Small intestine (tissue), 7 donors: ENCODE data around the gene CAMK2G. TPM values are rescaled to one million over a fixed set of nuclear protein-coding genes. Genes with fewer than 3 reads are reported as not detected.
A peak's percentile ranks its signal among the peaks of the same experiment; 100 is the strongest.

ENCODE experiments used
- DNase-seq, 2 donors: peaks; one replicate each; pipeline versions ENCODE4 v3.0.0 to v3.0.0-alpha.2; 2013
- FAIRE-seq: peaks from 2 replicates; lab custom pipeline; 2012; peaks lifted over from hg19 to GRCh38; lab: Jason Lieb, UNC
- H3K27ac ChIP-seq, 3 donors: one replicate each; pipeline ENCODE4 v1.5.1; 2013; ENCODE audit warnings: low read length in 2 of 3, mild to moderate bottlenecking in 2 of 3, control low read depth in 1 of 3, inconsistent platforms in 1 of 3, low read depth in 1 of 3, moderate library complexity in 1 of 3
- H3K27me3 ChIP-seq, 3 donors: one replicate each; pipeline ENCODE4 v1.6.1; 2013; ENCODE audit warnings: low read length in 3 of 3, inconsistent platforms in 1 of 3; ENCODE audit not compliant: control insufficient read depth in 3 of 3, insufficient read depth in 3 of 3
- H3K36me3 ChIP-seq, 3 donors: one replicate each; pipeline ENCODE4 v1.6.1; 2013; ENCODE audit warnings: low read length in 3 of 3, inconsistent platforms in 1 of 3, low read depth in 1 of 3, mild to moderate bottlenecking in 1 of 3, moderate library complexity in 1 of 3; ENCODE audit not compliant: control insufficient read depth in 3 of 3, insufficient read depth in 2 of 3
- H3K4me1 ChIP-seq, 3 donors: one replicate each; pipeline ENCODE4 v1.6.1; 2013; ENCODE audit warnings: low read length in 2 of 3, inconsistent platforms in 1 of 3, low read depth in 1 of 3, mild to moderate bottlenecking in 1 of 3, moderate library complexity in 1 of 3; ENCODE audit not compliant: control insufficient read depth in 3 of 3, insufficient read depth in 2 of 3
- H3K4me3 ChIP-seq, 3 donors: one replicate each; pipeline ENCODE4 v1.5.1; 2013; ENCODE audit warnings: low read length in 3 of 3, control low read depth in 1 of 3, inconsistent platforms in 1 of 3, low read depth in 1 of 3, mild to moderate bottlenecking in 1 of 3, moderate library complexity in 1 of 3
- H3K9me3 ChIP-seq, 2 donors: one replicate each; pipeline ENCODE4 v1.6.1; 2013; ENCODE audit warnings: low read depth in 1 of 2, low read length in 1 of 2; ENCODE audit not compliant: control insufficient read depth in 2 of 2, insufficient read depth in 1 of 2
- WGBS, 3 donors: extraction: QIAGEN DNeasy Blood & Tissue Kit; methylation state at CpG; one replicate each; pipeline ENCODE4 v1.1.7; 2013; 5-methylcytosine and 5-hydroxymethylcytosine counted together
- polyA plus RNA-seq, 4 donors: library from polyadenylated mRNA; stranded (reverse) in 3 of 4; unstranded in 1 of 4; fragments of 200-250 nt in 3 of 4; fragments of 120-200 nt in 1 of 4; gene quantifications; one replicate each; pipeline versions ENCODE4 v1.2.1 to v1.2.3, GENCODE V29; 2013
- donor health status: healthy with polysubstance abuse.
- donor health status: control.
- donor health status: control.
- donor health status: Bipolar disorder and iron deficiency.
- donor health status: healthy.

CAMK2G gene
- polyA plus RNA-seq, 4 donors: 33.1 to 74.9 (median 46.8) TPM

GRCh38 chr10:73815719-73816030 is 58.7 kb downstream of the CAMK2G start:
- no peak overlapping the region for H3K27ac ChIP-seq
- FAIRE-seq: no peak
- H3K4me3 ChIP-seq: no peak overlapping the region
- H3K9me3 ChIP-seq: no peaks in the 10 kb centered on the region
- peaks cover 0 to under 1% (median 0%) of the 10 kb centered on the region in 3 donors for H3K4me1 ChIP-seq
- H3K27me3 ChIP-seq: no peaks in the 10 kb centered on the region
- peaks cover 4 to 62% (median 13%) of the 10 kb centered on the region in 3 donors for H3K36me3 ChIP-seq
- DNase-seq: no peak

GRCh38 chr10:73814896-73815718 is 59.2 kb downstream of the CAMK2G start:
- Histone ChIP-seq H3K4me1 (peaks cover 0 to 4% (median 0%) of the 10 kb centered on the region in 3 donors), H3K27ac (no peak overlapping the region), H3K27me3 (no peaks in the 10 kb centered on the region), H3K36me3 (peaks cover 4 to 62% (median 13%) of the 10 kb centered on the region in 3 donors), H3K4me3 (no peak overlapping the region), H3K9me3 (no peaks in the 10 kb centered on the region)
- DNase-seq (peak in 1 of 2 donors; percentile 17), FAIRE-seq (no peak)
- 84 to 86% (median 85%) methylated on average over 21 to 22 of the region's 22 CpGs for WGBS, 3 donors

- FAIRE-seq: no peak
Observed at GRCh38 chr10:73814276-73814895, 60.0 kb downstream of the CAMK2G start.

DNA sequence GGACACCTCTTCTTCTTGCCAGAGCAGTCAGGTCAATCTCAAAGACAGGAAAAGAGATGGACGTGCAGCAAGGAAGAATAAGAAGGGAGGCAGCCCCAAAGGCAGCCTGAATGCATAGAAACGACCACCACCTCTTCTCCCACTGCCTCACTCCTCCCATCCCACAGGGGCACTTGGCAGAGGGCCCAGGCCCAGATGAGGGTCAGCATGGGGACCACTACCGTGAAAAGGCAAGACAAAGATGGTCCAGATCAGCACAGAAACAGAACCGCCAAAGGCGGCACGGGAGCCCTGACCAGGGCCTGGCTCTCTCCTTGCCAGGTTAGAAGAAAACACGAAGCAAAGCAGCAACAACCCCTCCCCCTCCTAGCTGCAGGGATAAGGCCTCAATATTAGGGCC is 61.0 kb downstream of the CAMK2G start:
- Histone ChIP-seq H3K9me3 (no peaks in the 10 kb centered on the region), H3K4me3 (no peak overlapping the region), H3K27ac (no peak overlapping the region), H3K27me3 (no peaks in the 10 kb centered on the region), H3K36me3 (peaks cover 4 to 56% (median 12%) of the 10 kb centered on the region in 3 donors), H3K4me1 (peaks cover 0 to 4% (median 3%) of the 10 kb centered on the region in 3 donors)
- FAIRE-seq (no peak), DNase-seq (no peak)
- WGBS, 3 donors: 82 to 85% (median 83%) methylated on average over 7 of the region's 7 CpGs

More at GRCh38 chr10:73814276-73814895, 60.0 kb downstream of the CAMK2G start:
- no peaks in the 10 kb centered on the region for H3K27me3 ChIP-seq
- no peak overlapping the region for H3K4me3 ChIP-seq
- no peak overlapping the region for H3K27ac ChIP-seq
- H3K4me1 ChIP-seq: peaks cover 0 to 4% (median 3%) of the 10 kb centered on the region in 3 donors
- H3K9me3 ChIP-seq: no peaks in the 10 kb centered on the region
- no peak for DNase-seq
- WGBS, 3 donors: 87 to 90% (median 90%) methylated on average over 13 of the region's 13 CpGs
- H3K36me3 ChIP-seq: peaks cover 4 to 59% (median 13%) of the 10 kb centered on the region in 3 donors

DNA sequence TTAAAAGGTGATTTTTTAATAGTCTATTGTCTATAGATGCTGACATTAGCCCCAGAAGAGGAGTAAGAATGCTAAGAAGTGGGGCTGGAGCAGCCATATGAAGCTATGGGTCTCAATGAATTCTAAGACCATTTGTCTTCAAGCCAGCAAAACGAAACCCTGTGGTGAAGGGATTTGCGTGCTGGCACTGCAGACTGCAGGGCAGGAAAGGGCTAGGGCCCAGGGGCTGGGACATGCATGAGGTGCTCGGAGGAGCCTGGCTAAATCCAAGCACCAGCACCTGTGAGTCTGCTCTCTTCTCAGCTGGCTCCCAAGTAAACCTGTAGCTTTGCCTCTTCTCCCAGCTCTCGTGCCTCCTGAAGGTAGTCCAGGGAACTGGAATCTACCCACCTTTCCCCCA is 61.7 kb downstream of the CAMK2G start:
- Histone ChIP-seq H3K9me3 (no peaks in the 10 kb centered on the region), H3K27me3 (no peaks in the 10 kb centered on the region), H3K27ac (no peak overlapping the region), H3K4me1 (peaks cover 0 to 4% (median 3%) of the 10 kb centered on the region in 3 donors), H3K36me3 (peaks cover 4 to 56% (median 12%) of the 10 kb centered on the region in 3 donors), H3K4me3 (no peak overlapping the region)
- FAIRE-seq: no peak
- DNase-seq: no peak
- 86 to 94% (median 88%) methylated on average over 4 of the region's 4 CpGs for WGBS, 3 donors

DNA sequence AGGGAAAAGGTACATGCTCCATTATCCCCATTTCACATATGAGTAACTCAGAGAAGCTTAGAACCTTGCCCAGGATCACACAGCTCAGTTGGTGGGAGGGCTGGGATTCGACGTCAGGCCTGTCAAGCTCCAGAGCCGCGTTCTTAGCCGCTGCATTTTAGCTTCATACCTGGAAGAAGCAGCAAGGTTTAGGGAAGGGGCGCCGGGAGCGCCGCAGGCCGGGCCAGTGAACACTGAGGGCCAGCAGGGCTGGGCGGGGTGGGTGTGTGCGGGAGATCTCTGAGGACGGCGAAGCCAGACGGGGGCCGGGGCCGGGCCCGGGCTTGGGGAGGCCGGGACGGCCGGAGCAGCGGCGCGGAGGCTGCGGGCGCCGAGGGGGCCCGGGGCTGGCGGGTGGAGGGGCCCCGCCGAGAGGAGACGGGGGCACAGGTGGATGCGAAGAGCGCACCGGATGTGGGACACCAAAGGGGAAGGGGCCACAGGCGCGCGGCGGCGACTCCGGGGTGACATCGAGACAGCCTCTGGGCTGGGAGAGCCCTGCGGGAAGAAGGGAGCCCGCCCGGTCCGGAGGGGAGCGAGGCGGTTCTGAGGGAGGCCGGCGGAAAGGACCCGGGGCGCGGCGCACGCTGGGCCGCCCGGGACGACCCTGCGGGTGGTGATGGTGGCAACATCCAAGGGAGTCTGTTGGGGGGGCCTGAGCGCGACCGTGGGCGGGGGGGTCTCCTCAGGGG is 63.5 kb downstream of the CAMK2G start:
- DNase-seq (peak in 1 of 2 donors; percentile 39), FAIRE-seq (no peak)
- 0 to 1% (median 0%) methylated on average over 35 to 63 of the region's 63 CpGs for WGBS, 3 donors
- peaks cover 0 to 4% (median 3%) of the 10 kb centered on the region in 3 donors for H3K4me1 ChIP-seq
- no peaks in the 10 kb centered on the region for H3K27me3 ChIP-seq
- H3K27ac ChIP-seq: peak overlapping the region; percentile 56 to 93 (median 76)
- peaks cover 4 to 60% (median 10%) of the 10 kb centered on the region in 3 donors for H3K36me3 ChIP-seq
- H3K9me3 ChIP-seq: no peaks in the 10 kb centered on the region
- peak overlapping the region; percentile 63 to 81 (median 65) for H3K4me3 ChIP-seq

DNA sequence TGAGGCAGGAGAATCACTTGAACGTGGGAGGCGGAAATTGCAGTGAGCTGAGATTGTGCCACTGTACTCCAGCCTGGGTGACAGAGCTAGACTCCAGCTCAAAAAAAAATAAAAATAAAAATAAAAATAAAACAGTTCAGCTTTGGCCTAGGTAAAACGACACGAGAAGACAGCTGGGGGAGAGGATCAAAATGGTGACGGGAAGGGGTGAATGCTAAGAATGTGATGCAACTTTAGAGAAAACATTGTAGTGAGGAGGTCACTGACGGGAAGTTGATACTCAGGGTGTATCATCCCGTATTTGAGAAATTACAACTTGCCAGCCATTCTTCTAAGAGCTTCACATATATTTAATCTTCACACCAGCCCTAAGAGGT is 64.0 kb downstream of the CAMK2G start:
- peak overlapping the region in 1 of 3 donors; percentile 93 for H3K27ac ChIP-seq
- 64 to 79% (median 76%) methylated on average over 7 of the region's 7 CpGs for WGBS, 3 donors
- no peak for DNase-seq
- H3K27me3 ChIP-seq: no peaks in the 10 kb centered on the region
- H3K36me3 ChIP-seq: peaks cover 7 to 66% (median 13%) of the 10 kb centered on the region in 3 donors
- H3K9me3 ChIP-seq: no peaks in the 10 kb centered on the region
- peak overlapping the region; percentile 63 to 81 (median 65) for H3K4me3 ChIP-seq
- FAIRE-seq: no peak
- H3K4me1 ChIP-seq: peaks cover 0 to 4% (median 3%) of the 10 kb centered on the region in 3 donors
